K562 (cell line): ENCODE data around the gene POLD2. TPM values are rescaled to one million over a fixed set of nuclear protein-coding genes. Genes with fewer than 3 reads are reported as not detected.

ENCODE experiments used
- ATAC-seq: fragments of 200-7000 bp; cut with Tn5 transposase; 3 replicates; pipeline ENCODE4 v1.9.1; 2020; ENCODE audit warnings: moderate library complexity
- BruUV-seq: library from RNA; stranded (reverse); fragments of 400-500 nt; replicated peaks from 2 replicates; lab custom pipeline; 2021; lab: Mats Ljungman, UMichigan
- CTCF ChIA-PET: fragments of 300-600 bp; formaldehyde crosslinking; extraction: SDS; loops from one replicate; lab custom pipeline; 2021; ENCODE audit warnings: low intra/inter-chr PET ratio; lab: Yijun Ruan, JAX
- POLR2A ChIA-PET: fragments of 300-600, 350-650 bp; sonication (Branson Sonifier 250); formaldehyde crosslinking; extraction: SDS; loops from one replicate; lab custom pipeline; 2021; ENCODE audit warnings: antibody characterized with exemption, inconsistent platforms; lab: Yijun Ruan, JAX
- DNase-seq, 4 experiments: peaks; one replicate each; pipeline versions ENCODE4 v3.0.0 to v3.0.0-alpha.2; 2011 to 2018; ENCODE audit warnings: low spot score in 3 of 4, mixed read lengths in 3 of 4; ENCODE audit errors: extremely low read depth in 1 of 4
- FAIRE-seq: peaks from 2 replicates; lab custom pipeline; 2011; peaks lifted over from hg19 to GRCh38; lab: Jason Lieb, UNC
- H2AFZ ChIP-seq: 2 replicates; pipeline ENCODE4 v1.6.0; 2011; ENCODE audit warnings: low read depth, low read length, control low read depth, inconsistent platforms
- H3K27ac ChIP-seq: fragments of 200-600 bp; 3 replicates; pipeline ENCODE4 v1.8.0; 2011; ENCODE audit warnings: low read depth, mild to moderate bottlenecking, control low read depth, inconsistent platforms, low read length, moderate library complexity, mixed read lengths; ENCODE audit errors: extremely low read depth
- H3K27me3 ChIP-seq, 2 experiments: fragments of 300-600 bp in 1 of 2; 2 replicates in 1 of 2; 3 replicates in 1 of 2; pipeline versions ENCODE4 v1.6.0 to v1.8.0; 2011; ENCODE audit warnings: inconsistent platforms in 2 of 2, low read length in 2 of 2, mild to moderate bottlenecking in 1 of 2, mixed read lengths in 1 of 2, moderate library complexity in 1 of 2; ENCODE audit not compliant: control insufficient read depth in 2 of 2, insufficient read depth in 2 of 2
- H3K36me3 ChIP-seq: fragments of 300-600 bp; 3 replicates; pipeline ENCODE4 v1.8.0; 2011; ENCODE audit warnings: mild to moderate bottlenecking, low read length, inconsistent platforms; ENCODE audit not compliant: control insufficient read depth, insufficient read depth
- H3K4me1 ChIP-seq, 2 experiments: fragments of 200-600 bp in 1 of 2; replicated peaks in 1 of 2; 2 replicates in 1 of 2; 3 replicates in 1 of 2; pipeline versions ENCODE4 v1.5.1 to v1.8.0; 2011; ENCODE audit warnings: inconsistent platforms in 2 of 2, low read length in 2 of 2, mild to moderate bottlenecking in 1 of 2, mixed read lengths in 1 of 2, moderate library complexity in 1 of 2; ENCODE audit not compliant: control insufficient read depth in 2 of 2, insufficient read depth in 2 of 2
- H3K4me2 ChIP-seq: 2 replicates; pipeline ENCODE4 v1.6.1; 2011; ENCODE audit warnings: low read length, control low read depth, inconsistent platforms, mixed read lengths; ENCODE audit not compliant: insufficient read depth
- H3K4me3 ChIP-seq: fragments of 200-600 bp; sonication (generic), shearing (Covaris generic); 2 replicates; pipeline ENCODE4 v1.5.1; 2016; ENCODE audit warnings: control low read depth, inconsistent platforms
- H3K79me2 ChIP-seq: fragments of 200-600 bp; 3 replicates; pipeline ENCODE4 v1.8.0; 2011; ENCODE audit warnings: low read length, inconsistent platforms; ENCODE audit not compliant: control insufficient read depth, insufficient read depth
- H3K9ac ChIP-seq, 2 experiments: 2 replicates each; pipeline versions ENCODE4 v1.6.0 to v1.6.1; 2011; ENCODE audit warnings: low read depth in 2 of 2, low read length in 2 of 2, control low read depth in 1 of 2, inconsistent platforms in 1 of 2, mild to moderate bottlenecking in 1 of 2, mixed read lengths in 1 of 2; ENCODE audit not compliant: insufficient read depth in 1 of 2
- H3K9me1 ChIP-seq: one replicate; pipeline ENCODE4 v1.6.0; 2011; ENCODE audit warnings: inconsistent platforms, mild to moderate bottlenecking, low read length, moderate library complexity; ENCODE audit not compliant: control insufficient read depth, insufficient read depth
- H3K9me3 ChIP-seq: replicated peaks from 2 replicates; pipeline ENCODE4 v1.5.1; 2011; ENCODE audit warnings: low read depth, low read length, inconsistent platforms; ENCODE audit not compliant: control insufficient read depth, insufficient read depth
- H4K20me1 ChIP-seq: replicated peaks from 2 replicates; pipeline ENCODE4 v1.6.1; 2011; ENCODE audit warnings: low read length, inconsistent platforms, mixed read lengths; ENCODE audit not compliant: control insufficient read depth, insufficient read depth
- BHLHE40 ChIP-seq: IDR thresholded peaks from 2 replicates; pipeline ENCODE4 v1.6.1; 2011; ENCODE audit warnings: low read length, improper control_type of control experiment
- GTF3C2 ChIP-seq: IDR thresholded peaks from 3 replicates; pipeline ENCODE4 v1.6.1; 2011; ENCODE audit warnings: borderline replicate concordance, mild to moderate bottlenecking, moderate library complexity; ENCODE audit not compliant: insufficient read length; ENCODE audit errors: extremely low read depth
- ID3 ChIP-seq, 2 experiments: fragments of 250-450 bp in 1 of 2; fragments of 450-650 bp in 1 of 2; sonication (Bioruptor Pico) in 1 of 2; IDR thresholded peaks; 2 replicates each; pipeline versions ENCODE4 v1.6.1 to v1.8.0; 2016 to 2021; ENCODE audit warnings: mild to moderate bottlenecking in 2 of 2, moderate library complexity in 2 of 2, missing compliant biosample characterization in 1 of 2, missing genetic modification characterization in 1 of 2
- NFYB ChIP-seq: IDR thresholded peaks from 2 replicates; pipeline ENCODE4 v1.6.1; 2011; ENCODE audit warnings: mild to moderate bottlenecking, moderate library complexity; ENCODE audit not compliant: insufficient read length; ENCODE audit errors: extremely low read depth
- PCBP2 ChIP-seq: fragments of 200-400 bp; formaldehyde crosslinking; IDR thresholded peaks from 2 replicates; pipeline ENCODE4 v1.6.1; 2018; ENCODE audit warnings: low read length, low read depth, mild to moderate bottlenecking, moderate library complexity; ENCODE audit not compliant: poor library complexity, severe bottlenecking
- SAP30 ChIP-seq: fragments of 200-600 bp; sonication (generic); IDR thresholded peaks from 2 replicates; pipeline ENCODE4 v1.6.1; 2012; ENCODE audit warnings: borderline replicate concordance, low read depth, mild to moderate bottlenecking, moderate library complexity, low read length, control low read depth, inconsistent platforms; ENCODE audit not compliant: insufficient read depth, poor library complexity, severe bottlenecking
- TAF15 ChIP-seq: fragments of 200-400 bp; formaldehyde crosslinking; IDR thresholded peaks from 2 replicates; pipeline ENCODE4 v1.6.1; 2017; ENCODE audit warnings: mild to moderate bottlenecking, low read depth, low read length, moderate library complexity
- ZC3H8 ChIP-seq: fragments of 450-650 bp; IDR thresholded peaks from 2 replicates; pipeline ENCODE4 v1.6.1; 2017
- ZFP1 ChIP-seq: fragments of 450-650 bp; formaldehyde crosslinking; IDR thresholded peaks from 2 replicates; pipeline ENCODE4 v1.4.0; 2020; ENCODE audit warnings: mild to moderate bottlenecking, mixed read lengths
- ZNF24 ChIP-seq: fragments of 450-650 bp; IDR thresholded peaks from 2 replicates; pipeline ENCODE4 v1.6.1; 2016
- WGBS: fragments of 100-300 bp; shearing (Covaris generic); methylation state at CpG from one replicate; pipeline ENCODE4 v1.1.6; 2016; ENCODE audit warnings: low coverage, mixed read lengths; ENCODE audit not compliant: insufficient coverage; ENCODE audit errors: missing lambda C conversion rate; 5-methylcytosine and 5-hydroxymethylcytosine counted together
- in situ Hi-C: fragments of 300-500 bp; cut with MboI; formaldehyde crosslinking; loops from 4 replicates; pipeline ENCODE4 v1.15.0; 2018; ENCODE audit warnings: inconsistent platforms, mixed read lengths
- intact Hi-C: fragments of 100-400 bp; cut with micrococcal nuclease; formaldehyde crosslinking; loops from 2 replicates; pipeline ENCODE4 v1.14.2; 2022
- polyA plus RNA-seq, 8 experiments: library from polyadenylated mRNA; depleted of rRNA in 4 of 8; stranded (reverse) in 5 of 8; unstranded in 3 of 8; fragments of >200 nt; fragmentation: Nextera tagmentation in 2 of 8; fragmentation: Illumina TruSeq in 1 of 8; extraction: Ambion mirVana in 2 of 8; extraction: Trizol in 1 of 8; gene quantifications; 2 replicates each; pipeline versions ENCODE4 v1.2.1 to v1.2.3, GENCODE V29; 2011 to 2014; ENCODE audit warnings: inconsistent platforms in 1 of 8, missing spikeins in 1 of 8
- total RNA-seq, 7 experiments: library from RNA; depleted of rRNA in 6 of 7; stranded (reverse); fragments of >200 nt in 6 of 7; fragmentation: Illumina TruSeq in 2 of 7; extraction: Trizol in 2 of 7; gene quantifications; 2 replicates each; pipeline versions ENCODE4 v1.2.1 to v1.2.3, GENCODE V29; 2011 to 2021; ENCODE audit warnings: low replicate concordance in 1 of 7
- TF ChIP-seq, protein P1 (sequence below): fragments of 250-450 bp; sonication (Bioruptor Pico); IDR thresholded peaks from 2 replicates; pipeline ENCODE4 v1.6.1; 2021; ENCODE audit warnings: mild to moderate bottlenecking
- TF ChIP-seq, protein P2 (sequence below): fragments of 250-450 bp; sonication (Bioruptor Pico); IDR thresholded peaks from 2 replicates; pipeline ENCODE4 v1.8.0; 2021; ENCODE audit warnings: borderline replicate concordance, mild to moderate bottlenecking, moderate library complexity; ENCODE audit not compliant: poor library complexity, severe bottlenecking
- TF ChIP-seq, protein P3 (sequence below): fragments of 450-650 bp; formaldehyde crosslinking; IDR thresholded peaks from 2 replicates; pipeline ENCODE4 v1.4.0; 2020; ENCODE audit warnings: mild to moderate bottlenecking, moderate library complexity

The POLD2 gene
- total and polyA plus RNA-seq, 9 of the 15 experiments (the other 6 are each of a cell fraction or from before 2014, with no cell fraction given) = 29.7 to 259 (median 225) TPM

GRCh38 chr7:44078521-44078920 lies 44.8 kb downstream of the POLD2 start:
- Histone ChIP-seq H3K79me2 (no peaks in the 10 kb centered on the region), H3K4me2 (no peak overlapping the region), H3K9me1 (no peaks in the 10 kb centered on the region), H3K9me3 (no peaks in the 10 kb centered on the region), H3K27ac (no peak overlapping the region), H4K20me1 (peaks cover 24% of the 10 kb centered on the region), H3K9ac (no peak overlapping the region), H3K36me3 (peaks cover 29% of the 10 kb centered on the region; the same call in 2 of the 3 replicates), H2AFZ (no peak overlapping the region), H3K27me3 (no peaks in the 10 kb centered on the region), H3K4me1 (peaks cover 9 to 39% of the 10 kb centered on the region in 2 experiments; a peak in 4 of 5 replicates), H3K4me3 (no peak overlapping the region)
- in situ Hi-C loops = no loop called here
- CTCF ChIA-PET = no interaction called here
- intact Hi-C loops = no loop called here
- 60% methylated on average over 4 of the region's 8 CpGs for WGBS
- POLR2A ChIA-PET = interaction anchor here (0.6 to 0.8 kb wide), 3 partner anchors 10 to 24 kb away, joined by 3 to 4 read pairs (median 3); no protein-coding TSS in a partner anchor
- no TSS peak for BruUV-seq
- FAIRE-seq (no peak), DNase-seq (no peak), ATAC-seq (no peak)
- TF ChIP-seq NFYB = no peak
- no peak for TF ChIP-seq SAP30
- TF ChIP-seq ZC3H8 = no peak
- TF ChIP-seq ZFP1 (CRISPR knock-in tag) = no peak
- TF ChIP-seq PCBP2 = no peak
- TF ChIP-seq, protein P1, sequence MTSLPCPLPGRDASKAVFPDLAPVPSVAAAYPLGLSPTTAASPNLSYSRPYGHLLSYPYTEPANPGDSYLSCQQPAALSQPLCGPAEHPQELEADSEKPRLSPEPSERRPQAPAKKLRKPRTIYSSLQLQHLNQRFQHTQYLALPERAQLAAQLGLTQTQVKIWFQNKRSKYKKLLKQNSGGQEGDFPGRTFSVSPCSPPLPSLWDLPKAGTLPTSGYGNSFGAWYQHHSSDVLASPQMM (CRISPR knock-in tag) = no peak
- no peak for TF ChIP-seq TAF15
- TF ChIP-seq, protein P2, sequence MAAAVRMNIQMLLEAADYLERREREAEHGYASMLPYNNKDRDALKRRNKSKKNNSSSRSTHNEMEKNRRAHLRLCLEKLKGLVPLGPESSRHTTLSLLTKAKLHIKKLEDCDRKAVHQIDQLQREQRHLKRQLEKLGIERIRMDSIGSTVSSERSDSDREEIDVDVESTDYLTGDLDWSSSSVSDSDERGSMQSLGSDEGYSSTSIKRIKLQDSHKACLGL (CRISPR knock-in tag) = no peak
- TF ChIP-seq BHLHE40 = no peak
- no peak for TF ChIP-seq GTF3C2
- no peak for TF ChIP-seq ID3 (CRISPR knock-in tag; IDR thresholded peaks at IDR 0.05)
- no peak for TF ChIP-seq ID3 (tag; IDR thresholded peaks at IDR 0.05)
- TF ChIP-seq, protein P3, sequence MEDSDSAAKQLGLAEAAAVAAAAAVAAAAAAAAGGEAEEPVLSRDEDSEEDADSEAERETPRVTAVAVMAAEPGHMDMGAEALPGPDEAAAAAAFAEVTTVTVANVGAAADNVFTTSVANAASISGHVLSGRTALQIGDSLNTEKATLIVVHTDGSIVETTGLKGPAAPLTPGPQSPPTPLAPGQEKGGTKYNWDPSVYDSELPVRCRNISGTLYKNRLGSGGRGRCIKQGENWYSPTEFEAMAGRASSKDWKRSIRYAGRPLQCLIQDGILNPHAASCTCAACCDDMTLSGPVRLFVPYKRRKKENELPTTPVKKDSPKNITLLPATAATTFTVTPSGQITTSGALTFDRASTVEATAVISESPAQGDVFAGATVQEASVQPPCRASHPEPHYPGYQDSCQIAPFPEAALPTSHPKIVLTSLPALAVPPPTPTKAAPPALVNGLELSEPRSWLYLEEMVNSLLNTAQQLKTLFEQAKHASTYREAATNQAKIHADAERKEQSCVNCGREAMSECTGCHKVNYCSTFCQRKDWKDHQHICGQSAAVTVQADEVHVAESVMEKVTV (CRISPR knock-in tag) = no peak
- TF ChIP-seq ZNF24 = no peak
